Trophoblast cell (in vitro differentiated cells and primary cell): ENCODE measurements around the gene TPPP.

Experiments
- DNase-seq, 2 donors: peaks; one replicate each; pipeline ENCODE4 v3.0.0-alpha.2; 2016
- H2AFZ ChIP-seq: 2 replicates; pipeline ENCODE4 v1.6.1; 2013; ENCODE audit warnings: low read length, moderate library complexity, mild to moderate bottlenecking; ENCODE audit not compliant: insufficient read depth, poor library complexity
- H2AK5ac ChIP-seq: 2 replicates; pipeline ENCODE4 v1.6.1; 2013; ENCODE audit warnings: mild to moderate bottlenecking, low read length
- H2BK120ac ChIP-seq: 2 replicates; pipeline ENCODE4 v1.6.1; 2013; ENCODE audit warnings: low read length, mild to moderate bottlenecking, moderate library complexity; ENCODE audit not compliant: insufficient read depth, poor library complexity
- H2BK12ac ChIP-seq: 2 replicates; pipeline ENCODE4 v1.6.1; 2013; ENCODE audit warnings: mild to moderate bottlenecking, low read length, moderate library complexity
- H2BK5ac ChIP-seq: 2 replicates; pipeline ENCODE4 v1.6.1; 2013; ENCODE audit warnings: low read length, low read depth, moderate library complexity, mild to moderate bottlenecking; ENCODE audit not compliant: poor library complexity
- H3K14ac ChIP-seq: 2 replicates; pipeline ENCODE4 v1.6.1; 2013; ENCODE audit warnings: mild to moderate bottlenecking, low read length
- H3K18ac ChIP-seq: 2 replicates; pipeline ENCODE4 v1.6.1; 2013; ENCODE audit warnings: mild to moderate bottlenecking, low read length
- H3K23ac ChIP-seq: 2 replicates; pipeline ENCODE4 v1.6.1; 2013; ENCODE audit warnings: low read length
- H3K27ac ChIP-seq: 2 replicates; pipeline ENCODE4 v1.5.1; 2013; ENCODE audit warnings: low read depth, mild to moderate bottlenecking, inconsistent platforms, low read length, moderate library complexity
- H3K27me3 ChIP-seq: 2 replicates; pipeline ENCODE4 v1.6.1; 2013; ENCODE audit warnings: inconsistent platforms, mild to moderate bottlenecking, low read length, moderate library complexity; ENCODE audit not compliant: insufficient read depth
- H3K36me3 ChIP-seq, 2 experiments: 1 replicate in 1 of 2; 2 replicates in 1 of 2; pipeline ENCODE4 v1.6.1; 2013; ENCODE audit warnings: low read length in 2 of 2, mild to moderate bottlenecking in 2 of 2, moderate library complexity in 1 of 2; ENCODE audit not compliant: insufficient read depth in 2 of 2, control insufficient read depth in 1 of 2
- H3K4ac ChIP-seq: 2 replicates; pipeline ENCODE4 v1.6.1; 2013; ENCODE audit warnings: low read depth, mild to moderate bottlenecking, low read length, moderate library complexity
- H3K4me1 ChIP-seq, 2 experiments: 1 replicate in 1 of 2; 2 replicates in 1 of 2; pipeline ENCODE4 v1.6.1; 2013; ENCODE audit warnings: low read length in 2 of 2, mild to moderate bottlenecking in 2 of 2, moderate library complexity in 1 of 2; ENCODE audit not compliant: insufficient read depth in 2 of 2, control insufficient read depth in 1 of 2
- H3K4me2 ChIP-seq: 2 replicates; pipeline ENCODE4 v1.6.1; 2013; ENCODE audit warnings: inconsistent platforms, mild to moderate bottlenecking, low read length, moderate library complexity
- H3K4me3 ChIP-seq: 2 replicates; pipeline ENCODE4 v1.5.1; 2013; ENCODE audit warnings: mild to moderate bottlenecking, low read depth, low read length, inconsistent platforms
- H3K79me1 ChIP-seq: one replicate; pipeline ENCODE4 v1.6.1; 2013; ENCODE audit warnings: low read length
- H3K79me2 ChIP-seq: 2 replicates; pipeline ENCODE4 v1.6.1; 2013; ENCODE audit warnings: low read length, mild to moderate bottlenecking; ENCODE audit not compliant: control insufficient read depth, insufficient read depth, poor library complexity
- H3K9ac ChIP-seq: 2 replicates; pipeline ENCODE4 v1.6.1; 2013; ENCODE audit warnings: mild to moderate bottlenecking, low read length
- H3K9me3 ChIP-seq: 2 replicates; pipeline ENCODE4 v1.6.1; 2013; ENCODE audit warnings: low read depth, mild to moderate bottlenecking, control low read depth, inconsistent platforms, low read length; ENCODE audit not compliant: insufficient read depth
- H4K12ac ChIP-seq: 2 replicates; pipeline ENCODE4 v1.6.1; 2013; ENCODE audit warnings: low read depth, mild to moderate bottlenecking, low read length, moderate library complexity
- H4K8ac ChIP-seq: 2 replicates; pipeline ENCODE4 v1.6.1; 2013; ENCODE audit warnings: low read depth, mild to moderate bottlenecking, low read length, moderate library complexity
- H4K91ac ChIP-seq: one replicate; pipeline ENCODE4 v1.6.1; 2013; ENCODE audit warnings: low read depth, mild to moderate bottlenecking, low read length, moderate library complexity
- WGBS: extraction: QIAGEN DNeasy Blood & Tissue Kit; methylation state at CpG from one replicate; pipeline ENCODE4 v1.1.7; 2013; ENCODE audit warnings: missing lambda C conversion rate; ENCODE audit not compliant: insufficient read length, insufficient coverage; ENCODE audit errors: extremely low coverage; 5-methylcytosine and 5-hydroxymethylcytosine counted together

Gene TPPP

GRCh38 chr5:622359-622758 lies 70.8 kb downstream of the TPPP start:
- H3K79me2 ChIP-seq, result no peaks in the 10 kb centered on the region
- no peak overlapping the region for H3K4me3 ChIP-seq
- H2BK120ac ChIP-seq, result no peak overlapping the region
- H3K9ac ChIP-seq, result no peak overlapping the region
- H3K23ac ChIP-seq, result no peak overlapping the region
- H3K9me3 ChIP-seq, result no peaks in the 10 kb centered on the region
- H3K18ac ChIP-seq, result no peak overlapping the region
- no peaks in the 10 kb centered on the region for H3K79me1 ChIP-seq
- H3K36me3 ChIP-seq, result peaks cover 63 to 72% of the 10 kb centered on the region in 2 experiments
- no peak overlapping the region for H4K8ac ChIP-seq
- H2AK5ac ChIP-seq, result no peak overlapping the region
- no peaks in the 10 kb centered on the region for H3K27me3 ChIP-seq
- H4K12ac ChIP-seq, result no peak overlapping the region
- WGBS, result no CpG with 5 or more reads among the region's 9 CpGs
- H4K91ac ChIP-seq, result no peak overlapping the region
- H3K4ac ChIP-seq, result no peak overlapping the region
- no peak overlapping the region for H3K27ac ChIP-seq
- no peak overlapping the region for H2AFZ ChIP-seq
- H3K4me1 ChIP-seq, result no peaks in the 10 kb centered on the region
- H2BK12ac ChIP-seq, result no peak overlapping the region
- no peak overlapping the region for H2BK5ac ChIP-seq
- H3K14ac ChIP-seq, result no peak overlapping the region
- DNase-seq, result no peak
- no peak overlapping the region for H3K4me2 ChIP-seq

- no peak overlapping the region for H4K8ac ChIP-seq
- no peak overlapping the region for H2AK5ac ChIP-seq
- H3K4me2 ChIP-seq, result no peak overlapping the region
- no peaks in the 10 kb centered on the region for H3K9me3 ChIP-seq
- peaks cover 62 to 72% of the 10 kb centered on the region in 2 experiments for H3K36me3 ChIP-seq
- no peak for DNase-seq
- H3K23ac ChIP-seq, result no peak overlapping the region
- H4K91ac ChIP-seq, result no peak overlapping the region
- no peaks in the 10 kb centered on the region for H3K79me1 ChIP-seq
- no peak overlapping the region for H3K18ac ChIP-seq
- no peaks in the 10 kb centered on the region for H3K4me1 ChIP-seq
- H4K12ac ChIP-seq, result no peak overlapping the region
- no peak overlapping the region for H2BK12ac ChIP-seq
- H3K27me3 ChIP-seq, result no peaks in the 10 kb centered on the region
- no peak overlapping the region for H2BK5ac ChIP-seq
- H3K9ac ChIP-seq, result no peak overlapping the region
- no peak overlapping the region for H3K14ac ChIP-seq
- no peaks in the 10 kb centered on the region for H3K79me2 ChIP-seq
- H3K27ac ChIP-seq, result no peak overlapping the region
- no peak overlapping the region for H3K4me3 ChIP-seq
- H3K4ac ChIP-seq, result no peak overlapping the region
- no peak overlapping the region for H2AFZ ChIP-seq
- H2BK120ac ChIP-seq, result no peak overlapping the region
- WGBS, result no CpG with 5 or more reads among the region's 16 CpGs
These were observed 71.8 kb downstream of the TPPP start for GRCh38 chr5:621341-621761.

- no peak overlapping the region for H2AK5ac ChIP-seq
- WGBS, result no CpG with 5 or more reads among the region's 8 CpGs
- no peaks in the 10 kb centered on the region for H3K79me2 ChIP-seq
- H3K4me3 ChIP-seq, result no peak overlapping the region
- H2BK120ac ChIP-seq, result no peak overlapping the region
- no peak overlapping the region for H3K4me2 ChIP-seq
- H4K8ac ChIP-seq, result no peak overlapping the region
- H3K14ac ChIP-seq, result no peak overlapping the region
- no peak overlapping the region for H4K91ac ChIP-seq
- H2BK5ac ChIP-seq, result no peak overlapping the region
- no peaks in the 10 kb centered on the region for H3K4me1 ChIP-seq
- no peak overlapping the region for H3K9ac ChIP-seq
- H2BK12ac ChIP-seq, result no peak overlapping the region
- H3K27me3 ChIP-seq, result no peaks in the 10 kb centered on the region
- no peak overlapping the region for H3K27ac ChIP-seq
- no peak overlapping the region for H2AFZ ChIP-seq
- no peak overlapping the region for H3K23ac ChIP-seq
- peaks cover 60 to 66% of the 10 kb centered on the region in 2 experiments for H3K36me3 ChIP-seq
- H4K12ac ChIP-seq, result no peak overlapping the region
- H3K18ac ChIP-seq, result no peak overlapping the region
- no peak for DNase-seq
- H3K4ac ChIP-seq, result no peak overlapping the region
- no peaks in the 10 kb centered on the region for H3K9me3 ChIP-seq
- no peaks in the 10 kb centered on the region for H3K79me1 ChIP-seq
These were observed 72.5 kb downstream of the TPPP start for GRCh38 chr5:620586-621180.

GRCh38 chr5:620152-620551 lies 73.0 kb downstream of the TPPP start:
- Histone ChIP-seq H3K4me2 (no peak overlapping the region), H4K91ac (no peak overlapping the region), H2BK5ac (no peak overlapping the region), H3K36me3 (peaks cover 55 to 61% of the 10 kb centered on the region in 2 experiments), H2AK5ac (no peak overlapping the region), H4K8ac (no peak overlapping the region), H4K12ac (no peak overlapping the region), H2BK12ac (no peak overlapping the region), H3K79me1 (no peaks in the 10 kb centered on the region), H3K27me3 (no peaks in the 10 kb centered on the region), H2BK120ac (no peak overlapping the region), H3K18ac (no peak overlapping the region), H3K14ac (no peak overlapping the region), H3K79me2 (no peaks in the 10 kb centered on the region), H3K23ac (no peak overlapping the region), H3K4me1 (no peaks in the 10 kb centered on the region), H3K9me3 (no peaks in the 10 kb centered on the region), H3K9ac (no peak overlapping the region), H3K27ac (no peak overlapping the region), H3K4me3 (no peak overlapping the region), H2AFZ (no peak overlapping the region), H3K4ac (no peak overlapping the region)
- no CpG with 5 or more reads among the region's 20 CpGs for whole genome bisulfite sequencing
- DNase-seq, result no peak
